RWPE1 (cell line): ENCODE measurements around the gene PTPRN2.

Experiments
- CTCF ChIA-PET: fragments of 350-600 bp; sonication (Branson Sonifier 250); formaldehyde crosslinking; extraction: SDS; loops from one replicate; lab custom pipeline; 2021; lab: Yijun Ruan, JAX
- POLR2A ChIA-PET: fragments of 400-600 bp; formaldehyde crosslinking; extraction: SDS; loops from one replicate; lab custom pipeline; 2020; ENCODE audit warnings: antibody characterized with exemption; ENCODE audit not compliant: low non-redundant PET; lab: Yijun Ruan, JAX
- DNase-seq: peaks from one replicate; pipeline ENCODE4 v3.0.0; 2012; ENCODE audit warnings: low spot score
- H3K27ac ChIP-seq: fragments of 450-650 bp; 2 replicates; pipeline ENCODE4 v1.5.1; 2017
- TF ChIP-seq, protein P1 (sequence below): fragments of 450-650 bp; conservative IDR thresholded peaks from 2 replicates; pipeline ENCODE4 v1.5.1; 2017; ENCODE audit warnings: low read depth, mild to moderate bottlenecking

PTPRN2 gene

DNA sequence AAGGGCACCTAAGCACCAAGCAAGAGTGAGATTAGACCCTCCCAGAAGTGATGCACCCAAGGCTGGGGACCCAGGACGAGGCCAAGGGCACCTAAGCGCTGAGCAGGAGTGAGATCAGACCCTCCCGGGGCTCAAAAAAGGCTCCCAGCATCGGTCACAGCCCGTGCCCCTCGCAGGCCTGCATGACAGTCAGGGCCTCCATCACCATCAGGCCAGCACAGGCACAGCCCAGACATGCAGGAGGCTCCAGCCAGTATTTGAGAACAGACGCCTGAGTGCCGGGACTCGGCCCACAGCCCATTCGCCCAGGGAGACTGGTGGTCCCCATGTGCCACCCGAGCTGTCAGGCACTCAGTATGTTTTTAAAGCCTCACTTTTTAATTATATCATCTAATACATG, 595.9 kb downstream of the PTPRN2 start:
- H3K27ac ChIP-seq = no peak overlapping the region
- TF ChIP-seq, protein P1, sequence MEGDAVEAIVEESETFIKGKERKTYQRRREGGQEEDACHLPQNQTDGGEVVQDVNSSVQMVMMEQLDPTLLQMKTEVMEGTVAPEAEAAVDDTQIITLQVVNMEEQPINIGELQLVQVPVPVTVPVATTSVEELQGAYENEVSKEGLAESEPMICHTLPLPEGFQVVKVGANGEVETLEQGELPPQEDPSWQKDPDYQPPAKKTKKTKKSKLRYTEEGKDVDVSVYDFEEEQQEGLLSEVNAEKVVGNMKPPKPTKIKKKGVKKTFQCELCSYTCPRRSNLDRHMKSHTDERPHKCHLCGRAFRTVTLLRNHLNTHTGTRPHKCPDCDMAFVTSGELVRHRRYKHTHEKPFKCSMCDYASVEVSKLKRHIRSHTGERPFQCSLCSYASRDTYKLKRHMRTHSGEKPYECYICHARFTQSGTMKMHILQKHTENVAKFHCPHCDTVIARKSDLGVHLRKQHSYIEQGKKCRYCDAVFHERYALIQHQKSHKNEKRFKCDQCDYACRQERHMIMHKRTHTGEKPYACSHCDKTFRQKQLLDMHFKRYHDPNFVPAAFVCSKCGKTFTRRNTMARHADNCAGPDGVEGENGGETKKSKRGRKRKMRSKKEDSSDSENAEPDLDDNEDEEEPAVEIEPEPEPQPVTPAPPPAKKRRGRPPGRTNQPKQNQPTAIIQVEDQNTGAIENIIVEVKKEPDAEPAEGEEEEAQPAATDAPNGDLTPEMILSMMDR = no peak
- DNase-seq = no peak
- POLR2A ChIA-PET = no interaction called here
- CTCF ChIA-PET = no interaction called here

DNA sequence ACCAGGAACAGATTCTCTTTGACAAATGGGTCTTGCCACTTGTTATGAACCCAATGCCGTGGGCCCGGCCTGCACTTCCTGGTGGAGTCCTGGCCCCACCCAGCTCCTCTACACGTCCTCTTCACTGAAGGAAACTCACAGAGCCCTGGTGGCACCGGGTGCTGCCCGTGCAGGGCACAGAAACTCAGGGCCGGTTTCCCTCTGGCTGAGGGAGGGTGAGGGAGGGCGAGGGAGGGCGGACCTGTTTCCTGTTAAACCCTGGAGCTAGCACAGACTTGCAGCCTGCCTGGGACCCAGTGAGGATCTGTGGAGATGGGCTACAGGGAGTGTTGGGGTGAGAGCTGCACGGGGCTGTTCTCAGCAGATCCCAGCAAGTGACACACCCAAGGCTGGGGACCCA, 596.3 kb downstream of the PTPRN2 start:
- DNase-seq = no peak
- CTCF ChIA-PET = no interaction called here
- TF ChIP-seq, protein P1 = no peak
- POLR2A ChIA-PET = no interaction called here
- no peak overlapping the region for H3K27ac ChIP-seq

DNA sequence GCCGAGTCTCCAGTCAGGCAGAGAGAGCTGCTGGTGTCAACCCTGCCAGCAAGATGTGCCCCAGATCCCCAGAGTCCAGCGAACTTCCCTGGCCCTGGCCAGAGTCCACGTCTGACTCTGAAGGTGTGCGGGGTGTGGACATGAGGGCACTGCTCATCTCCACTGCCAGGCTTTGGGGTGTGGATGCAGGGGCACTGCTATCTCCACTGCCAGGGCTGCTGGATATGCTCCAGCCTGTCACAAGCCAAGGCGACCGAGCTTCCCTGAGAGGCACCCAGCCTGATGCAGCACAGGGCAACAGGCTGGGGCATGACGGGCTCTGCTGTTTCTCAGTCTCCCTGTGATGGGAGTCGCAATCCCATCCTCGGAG, 596.8 kb downstream of the PTPRN2 start:
- no peak overlapping the region for H3K27ac ChIP-seq

DNA sequence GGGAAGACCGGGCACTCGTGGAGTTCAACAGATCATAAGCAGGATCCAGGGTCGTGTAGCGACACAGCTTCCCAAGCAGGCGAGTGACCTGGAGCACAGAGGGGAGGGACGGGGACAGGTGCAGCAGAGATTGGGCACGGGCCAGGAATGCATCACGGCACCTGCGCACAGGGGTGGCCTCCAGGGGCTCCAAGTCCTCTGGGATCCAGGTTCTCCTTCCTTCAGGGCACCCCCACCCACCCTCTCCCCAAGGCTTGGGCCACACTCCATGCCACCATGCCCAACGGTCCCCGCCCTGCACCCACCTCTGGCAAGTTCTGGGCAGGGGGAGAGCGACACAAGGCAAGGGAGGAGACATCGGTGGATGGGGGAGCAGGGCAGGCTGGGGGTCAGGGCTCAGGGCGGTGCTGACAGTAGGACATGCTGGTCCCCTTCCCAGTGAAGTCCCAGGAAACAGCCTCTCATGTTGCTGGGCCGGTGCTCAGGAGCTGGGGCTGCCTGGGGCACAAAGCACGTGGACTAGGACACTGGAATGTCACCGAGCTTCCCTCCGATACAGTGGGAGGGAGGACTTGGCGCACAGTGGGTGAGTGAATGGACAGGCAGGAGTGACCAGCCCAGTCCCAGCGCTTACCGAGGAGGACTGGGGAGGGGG, 597.3 kb downstream of the PTPRN2 start:
- CTCF ChIA-PET = no interaction called here
- TF ChIP-seq, protein P1 = no peak
- H3K27ac ChIP-seq = no peak overlapping the region
- POLR2A ChIA-PET = no interaction called here
- DNase-seq = no peak

More for the DNA sequence above, 596.8 kb downstream of the PTPRN2 start:
- TF ChIP-seq, protein P1 = no peak
- POLR2A ChIA-PET = no interaction called here
- DNase-seq = no peak
- CTCF ChIA-PET = no interaction called here

DNA sequence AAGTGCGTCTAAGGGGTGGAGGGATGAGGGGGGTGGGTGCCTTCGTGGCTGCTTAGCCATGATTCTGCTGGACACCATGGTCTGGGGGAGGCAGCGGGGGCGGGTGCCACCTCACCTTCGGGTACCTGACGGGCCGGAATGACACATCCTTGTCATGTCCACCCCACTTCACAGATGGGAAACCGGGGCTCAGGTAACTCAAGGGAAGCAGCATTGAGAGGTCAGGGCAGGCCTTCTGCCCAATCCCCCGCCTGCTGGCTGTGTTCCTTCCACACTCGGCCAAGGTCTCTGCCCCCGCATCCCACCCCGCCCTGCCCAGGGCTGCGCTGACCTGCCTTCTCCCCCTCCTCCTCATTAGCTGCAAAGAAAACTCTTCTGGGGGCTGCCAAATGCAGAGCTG, 598.0 kb downstream of the PTPRN2 start:
- ChIA-PET POLR2A (no interaction called here), CTCF (no interaction called here)
- H3K27ac ChIP-seq = no peak overlapping the region
- TF ChIP-seq, protein P1 = no peak
- no peak for DNase-seq

DNA sequence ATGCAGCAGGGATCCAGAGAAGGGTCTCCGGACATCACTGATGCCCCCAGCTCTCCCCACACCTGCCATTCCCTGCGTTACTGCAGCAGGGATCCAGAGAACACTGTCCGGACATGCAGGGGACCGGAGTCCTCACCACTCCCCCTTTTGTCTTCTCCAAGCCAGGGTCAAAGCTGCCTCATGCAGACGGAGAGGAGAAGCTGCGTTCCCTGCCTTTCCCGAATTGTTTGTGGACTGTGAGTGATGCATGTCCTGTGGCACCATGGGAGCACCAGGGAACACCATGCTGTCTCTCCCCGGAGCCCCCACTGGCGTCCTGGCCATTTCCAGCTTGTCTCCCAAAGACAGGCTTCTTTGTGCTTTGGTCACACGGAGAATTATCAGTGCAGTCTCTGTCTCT, 599.7 kb downstream of the PTPRN2 start:
- ChIA-PET POLR2A (no interaction called here), CTCF (no interaction called here)
- no peak for DNase-seq
- no peak overlapping the region for H3K27ac ChIP-seq
- TF ChIP-seq, protein P1 = no peak
